ENCODE results near the gene VPS33A.
A peak's percentile ranks its signal among the peaks of the same experiment; 100 is the strongest.

The VPS33A gene

GRCh38 chr12:122250536-122250935 is 15.8 kb downstream of the VPS33A start:
- no peak for DNase-seq (ENCODE audit: low read depth)

- no peak for DNase-seq (ENCODE audit: low read depth)
Observed at GRCh38 chr12:122250047-122250446, 16.2 kb downstream of the VPS33A start.

- DNase-seq (ENCODE audit: low read depth): no peak
Observed at GRCh38 chr12:122245553-122245952, 20.7 kb downstream of the VPS33A start.

- DNase-seq (ENCODE audit: low read depth): no peak
Observed at GRCh38 chr12:122244565-122245371, 21.5 kb downstream of the VPS33A start.

DNA sequence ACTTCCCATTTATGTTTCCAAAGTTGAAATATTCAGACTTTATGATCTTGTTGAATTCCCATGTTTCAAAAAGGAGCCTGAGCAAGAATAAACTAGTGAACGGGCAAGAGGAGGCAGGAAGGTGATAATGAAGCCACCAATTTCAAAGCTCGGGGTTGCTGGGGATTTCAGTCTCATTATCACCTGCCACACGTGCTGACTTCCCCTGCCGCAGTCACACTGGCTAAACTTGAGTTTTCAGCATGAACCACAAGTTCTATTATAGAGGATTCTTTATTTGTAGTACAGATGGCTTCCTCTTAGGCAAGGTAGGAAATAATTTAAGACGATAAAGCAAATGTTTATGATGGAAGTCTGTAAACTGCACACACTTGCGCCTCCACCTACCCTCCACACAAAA is 22.3 kb downstream of the VPS33A start:
- no peak for DNase-seq (ENCODE audit: low read depth)

GRCh38 chr12:122238861-122239260 is 27.4 kb downstream of the VPS33A start:
- DNase-seq (ENCODE audit: low read depth): no peak

GRCh38 chr12:122235741-122236140 is 30.6 kb downstream of the VPS33A start:
- DNase-seq (ENCODE audit: low read depth): no peak

DNA sequence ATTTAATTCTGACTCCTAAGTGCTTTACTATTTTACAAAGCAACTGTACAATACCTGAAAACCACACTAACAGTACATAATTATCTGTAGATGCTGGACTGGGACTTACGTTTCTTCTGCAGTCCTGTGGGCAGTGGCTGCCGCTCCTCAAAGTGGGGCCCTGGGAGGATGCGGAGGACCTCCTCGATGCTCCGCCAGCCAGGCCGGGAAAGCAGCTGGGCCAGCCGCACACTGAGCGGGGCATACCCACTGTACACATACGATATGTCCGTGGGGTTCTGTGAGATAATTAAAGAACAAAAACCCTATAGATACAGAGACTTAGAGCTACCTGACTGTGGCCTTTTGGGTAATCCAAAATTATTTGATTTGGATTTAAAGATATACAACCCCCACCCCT is 33.6 kb downstream of the VPS33A start:
- no peak for DNase-seq (ENCODE audit: low read depth)

GRCh38 chr12:122230798-122231197 is 35.5 kb downstream of the VPS33A start:
- no peak for DNase-seq (ENCODE audit: low read depth)

DNA sequence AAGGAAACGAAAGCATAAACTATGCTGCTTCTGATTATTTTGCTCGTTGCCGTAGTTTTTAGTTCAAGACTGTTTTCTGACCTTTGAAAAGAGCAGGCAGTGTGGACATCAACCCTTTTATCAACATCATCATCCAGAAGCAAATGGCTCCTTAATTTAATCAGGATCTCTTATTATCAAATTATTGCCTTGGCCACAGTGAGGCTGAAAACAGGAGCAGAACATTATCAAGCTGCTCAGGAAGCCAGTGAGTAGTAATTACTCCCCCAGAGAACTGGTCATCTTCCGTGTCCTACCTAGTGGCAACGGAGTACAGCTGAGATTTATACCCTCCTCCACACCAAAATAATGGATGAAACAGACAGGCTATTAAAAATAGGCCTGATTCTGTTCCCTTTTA is 38.2 kb downstream of the VPS33A start:
- DNase-seq (ENCODE audit: low read depth): no peak

DNA sequence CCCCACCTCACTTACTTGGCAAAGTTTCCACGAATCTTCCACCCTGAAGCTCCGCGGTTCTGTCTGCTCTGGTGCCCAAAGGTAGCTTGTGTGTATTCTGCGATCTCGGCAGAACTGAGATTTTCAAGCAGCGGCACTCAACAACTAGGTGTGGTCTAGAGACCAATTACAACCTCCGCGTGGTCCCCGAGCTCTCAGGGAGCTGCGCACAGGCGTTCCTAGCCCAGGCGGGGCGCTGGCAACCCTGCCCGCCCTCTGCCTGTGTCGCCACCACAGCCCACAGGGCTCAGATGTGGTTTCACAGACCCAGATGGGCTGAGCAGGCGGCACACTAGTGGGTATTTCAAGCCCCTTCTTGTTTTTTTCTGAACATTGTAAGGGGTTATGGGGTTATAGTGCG is 39.0 kb downstream of the VPS33A start:
- DNase-seq (ENCODE audit: low read depth): no peak

DNA sequence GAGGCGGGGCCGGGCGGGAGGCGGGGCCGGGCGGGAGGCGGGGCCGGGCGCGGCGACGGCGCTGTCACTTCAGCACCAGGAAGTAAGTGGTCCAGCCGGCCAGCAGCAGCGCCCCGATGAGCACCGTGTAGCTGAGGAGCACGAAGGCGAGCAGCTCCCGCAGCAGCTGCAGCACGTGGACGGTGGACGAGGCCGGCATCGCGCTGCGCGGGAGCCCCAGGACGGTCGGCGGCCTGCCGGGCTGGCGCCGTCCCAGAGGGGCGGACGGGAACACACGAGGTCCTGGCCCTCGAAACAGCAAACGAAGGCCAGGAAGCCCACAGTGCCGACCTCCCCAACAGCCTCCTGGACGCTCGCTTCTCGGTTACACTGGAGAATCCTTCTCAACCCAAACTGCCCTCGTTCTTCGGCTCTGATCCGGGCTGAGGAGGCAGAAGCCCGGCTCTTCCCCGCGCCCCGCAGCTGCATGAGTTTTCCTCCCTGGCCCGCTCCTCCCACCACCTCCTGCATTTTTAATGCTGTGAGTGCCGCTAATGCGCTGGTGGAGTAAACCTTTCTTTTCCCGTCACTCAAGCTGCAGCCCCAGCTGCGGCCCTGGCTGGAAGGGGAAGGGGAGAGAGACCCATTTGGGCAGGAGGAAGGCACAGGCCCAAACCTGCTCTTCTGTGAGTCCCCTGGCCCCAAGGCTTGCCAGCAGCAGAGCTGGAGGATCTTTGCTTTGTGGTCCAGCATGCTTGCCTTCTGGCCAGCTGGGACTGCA is 39.7 kb downstream of the VPS33A start:
- DNase-seq (ENCODE audit: low read depth): no peak

GRCh38 chr12:122225683-122226365 is 40.5 kb downstream of the VPS33A start, which contains the start of gene DIABLO:
Gene DIABLO (minus strand): TSS chr12:122226052. CDS start chr12:122226014, 38 bp downstream.
- DNase-seq (ENCODE audit: low read depth): peak; percentile 98

DNA sequence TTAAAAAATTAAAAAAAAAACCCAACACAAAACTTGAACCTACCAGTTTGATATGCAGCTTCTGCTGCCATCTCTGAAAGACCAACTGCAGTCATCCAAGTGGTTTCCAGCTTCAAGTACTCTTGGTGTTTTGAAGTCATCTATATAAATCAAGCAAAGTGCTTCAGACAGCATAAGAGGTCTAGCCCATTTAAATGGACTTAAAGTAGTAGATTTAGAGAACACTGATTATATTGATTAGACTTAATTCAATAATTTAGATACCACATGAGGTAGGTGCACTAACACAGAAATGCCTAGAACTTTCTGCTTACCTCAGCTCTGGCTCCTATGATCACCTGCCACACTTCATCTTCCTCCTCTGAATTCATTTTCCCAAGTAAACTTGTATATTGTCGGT is 49.8 kb downstream of the VPS33A start:
- no peak for DNase-seq (ENCODE audit: low read depth)

DNA sequence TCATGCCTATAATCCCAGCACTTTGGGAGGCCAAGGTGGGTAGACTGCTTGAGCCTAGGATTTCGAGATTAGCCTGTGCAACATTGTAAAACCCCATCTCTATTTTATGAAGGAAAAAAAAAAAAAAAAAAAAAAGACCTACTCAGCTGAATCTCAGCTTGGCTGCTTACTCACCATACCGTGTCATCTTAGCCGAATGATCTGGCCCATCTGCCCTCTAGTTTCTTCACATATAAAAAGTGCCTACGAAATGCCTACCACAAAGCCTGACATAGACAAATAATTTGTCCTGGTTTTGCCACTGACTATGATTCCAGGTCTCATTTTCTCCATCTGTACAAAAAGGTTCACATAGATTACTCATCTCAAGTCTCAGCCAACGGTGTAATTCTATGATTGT is 50.5 kb downstream of the VPS33A start:
- DNase-seq (ENCODE audit: low read depth): peak; percentile 74

DNA sequence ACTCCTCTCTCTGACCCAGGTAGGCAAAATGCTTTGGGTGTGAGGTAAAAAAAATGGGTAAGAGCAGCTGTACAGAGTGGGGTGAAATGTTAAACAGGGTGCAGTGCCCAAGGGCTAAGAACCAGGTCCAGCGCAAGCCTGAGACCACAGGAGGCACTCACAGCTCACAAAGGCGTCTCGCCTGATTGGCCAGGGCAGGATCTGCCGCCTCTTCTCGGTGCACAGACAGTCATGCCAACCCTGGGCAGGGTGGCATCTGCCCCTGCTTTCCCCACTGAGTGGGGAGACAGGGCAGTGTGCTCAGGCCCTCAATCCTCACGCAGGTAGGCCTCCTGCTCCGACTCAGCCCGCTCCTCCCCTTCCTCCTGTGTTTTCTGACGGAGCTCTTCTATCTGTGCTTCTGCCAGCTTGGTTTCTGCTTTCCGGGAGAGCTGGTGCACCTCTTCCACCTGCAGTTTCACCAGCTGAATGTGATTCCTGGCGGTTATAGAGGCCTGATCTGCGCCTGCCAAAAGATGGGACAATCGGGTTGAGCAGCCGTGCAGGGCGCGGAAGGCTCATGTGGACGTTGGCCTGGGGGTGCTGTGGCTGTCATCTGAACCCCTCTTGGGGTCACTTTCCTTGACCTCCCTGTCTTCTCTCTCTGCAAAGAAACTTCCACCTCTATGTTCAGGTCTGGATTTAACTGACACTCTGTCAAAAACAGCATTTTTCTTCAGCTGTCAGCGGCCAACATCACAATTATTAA is 58.0 kb downstream of the VPS33A start:
- DNase-seq (ENCODE audit: low read depth): no peak

DNA sequence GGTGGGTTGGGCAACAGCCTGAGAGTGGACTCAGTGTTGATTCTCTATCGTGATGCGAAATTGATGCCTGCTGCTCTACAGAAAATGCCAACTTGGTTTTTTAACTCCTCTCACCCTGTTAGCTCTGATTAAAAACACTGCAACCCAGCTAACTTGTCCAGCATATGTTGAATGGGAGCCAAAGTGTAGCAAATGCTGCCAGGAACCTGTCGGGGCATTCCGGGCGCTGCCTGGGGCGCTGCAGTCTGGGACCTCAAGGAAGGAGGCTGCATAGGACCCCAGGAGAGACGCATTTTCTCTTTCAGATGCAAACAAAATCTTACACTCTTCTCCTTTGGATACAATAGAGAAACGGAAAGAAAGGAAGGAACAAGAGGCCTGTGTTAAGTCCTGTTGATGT is 58.9 kb downstream of the VPS33A start:
- no peak for DNase-seq (ENCODE audit: low read depth)

- no peak for DNase-seq (ENCODE audit: low read depth)
Observed at GRCh38 chr12:122206976-122207375, 59.3 kb downstream of the VPS33A start.

GRCh38 chr12:122206111-122206881 is 60.0 kb downstream of the VPS33A start:
- no peak for DNase-seq (ENCODE audit: low read depth)

DNA sequence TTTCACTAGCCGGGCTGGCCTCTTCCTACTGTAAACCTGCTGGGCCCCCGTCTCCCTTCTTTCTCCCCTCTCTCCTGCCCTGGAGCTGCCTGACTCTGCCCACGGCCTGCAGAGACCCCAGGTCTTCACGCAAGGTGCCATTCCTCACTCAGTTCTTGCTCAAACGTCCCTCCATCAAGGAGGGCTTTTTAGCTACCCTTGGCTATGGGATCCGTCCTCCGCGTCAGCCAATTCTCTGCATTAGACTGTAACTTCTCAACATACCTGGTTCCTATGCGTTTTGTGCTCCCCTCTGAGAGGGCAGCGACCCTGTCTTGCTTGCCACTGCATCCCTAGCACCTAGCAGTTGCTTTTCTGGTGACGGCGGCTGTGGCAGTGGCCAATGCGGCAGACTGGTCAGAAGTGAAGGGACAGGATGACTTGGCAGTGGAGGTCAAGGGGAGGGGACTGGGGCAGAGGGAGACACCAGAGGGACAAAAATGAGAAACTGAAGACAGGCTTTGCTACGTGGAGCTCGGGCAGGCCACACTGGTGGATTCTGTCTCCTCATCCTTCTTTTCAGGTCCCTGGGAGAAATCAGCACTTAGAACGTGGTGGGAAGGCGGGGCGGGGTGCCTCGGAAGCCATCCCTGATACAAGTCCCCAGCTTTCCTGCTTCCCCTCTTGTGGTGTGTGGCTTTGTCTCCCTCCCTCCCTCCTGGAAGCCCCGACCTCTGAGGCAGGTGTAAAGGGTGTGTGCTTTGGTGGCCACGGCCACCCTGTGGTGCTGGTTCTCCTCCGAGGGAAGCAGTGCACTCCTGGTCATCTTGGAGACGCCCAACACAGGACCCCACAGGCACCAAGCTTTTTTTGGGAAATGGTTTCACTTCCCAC is 61.0 kb downstream of the VPS33A start:
- no peak for DNase-seq (ENCODE audit: low read depth)
